Endothelial cell of umbilical vein (primary cell): Measurements from ENCODE around the gene HUNK. TPM values are rescaled to one million over a fixed set of nuclear protein-coding genes. Genes with fewer than 3 reads are reported as not detected.

Source experiments
- BruUV-seq: library from RNA; stranded (reverse); fragments of 400-500 nt; replicated peaks from 2 replicates; lab custom pipeline; 2021; lab: Mats Ljungman, UMichigan
- CTCF ChIA-PET: fragments of 300-600, 350-600 bp; sonication (Branson Sonifier 250); formaldehyde crosslinking; loops from one replicate; lab custom pipeline; 2021; ENCODE audit warnings: antibody characterized with exemption, inconsistent platforms; lab: Charles Lee
- POLR2A ChIA-PET: fragments of 300-600, 350-600 bp; sonication (Branson Sonifier 250); formaldehyde crosslinking; loops from one replicate; lab custom pipeline; 2021; ENCODE audit warnings: antibody characterized with exemption, inconsistent platforms; lab: Charles Lee
- DNase-seq: peaks from one replicate; pipeline ENCODE4 v3.0.0-alpha.2; 2011; ENCODE audit warnings: low read depth, low spot score
- FAIRE-seq: peaks from 2 replicates; lab custom pipeline; 2011; peaks lifted over from hg19 to GRCh38; lab: Jason Lieb, UNC
- H2AFZ ChIP-seq: 2 replicates; pipeline ENCODE4 v1.6.0; 2012; ENCODE audit warnings: low read depth, low read length, control low read depth, inconsistent platforms
- H3K27ac ChIP-seq: 2 replicates; pipeline ENCODE4 v1.5.1; 2011; ENCODE audit warnings: low read depth, mild to moderate bottlenecking, control low read depth, low read length, moderate library complexity; ENCODE audit not compliant: insufficient read depth
- H3K27me3 ChIP-seq, 2 experiments: 2 replicates each; pipeline versions ENCODE4 v1.6.0 to v1.6.1; 2011; ENCODE audit warnings: low read length in 2 of 2, mixed read lengths in 1 of 2; ENCODE audit not compliant: control insufficient read depth in 2 of 2, insufficient read depth in 2 of 2
- H3K36me3 ChIP-seq, 2 experiments: 2 replicates in 1 of 2; 3 replicates in 1 of 2; pipeline ENCODE4 v1.5.1; 2011; ENCODE audit warnings: low read length in 2 of 2, mild to moderate bottlenecking in 1 of 2, moderate library complexity in 1 of 2; ENCODE audit not compliant: control insufficient read depth in 2 of 2, insufficient read depth in 2 of 2; ENCODE audit errors: extremely low read depth in 1 of 2
- H3K4me1 ChIP-seq: 3 replicates; pipeline ENCODE4 v1.5.1; 2011; ENCODE audit warnings: mild to moderate bottlenecking, low read length; ENCODE audit not compliant: control insufficient read depth, insufficient read depth; ENCODE audit errors: extremely low read depth
- H3K4me2 ChIP-seq: 2 replicates; pipeline ENCODE4 v1.6.1; 2011; ENCODE audit warnings: low read length, control low read depth, mixed read lengths; ENCODE audit not compliant: insufficient read depth
- H3K4me3 ChIP-seq, 3 experiments: fragments of 200-600 bp in 1 of 3; sonication (generic), shearing (Covaris generic) in 1 of 3; replicated peaks in 1 of 3; 2 replicates each; pipeline ENCODE4 v1.5.1; 2011 to 2016; ENCODE audit warnings: control low read depth in 3 of 3, low read length in 3 of 3, mild to moderate bottlenecking in 2 of 3, inconsistent platforms in 1 of 3, low read depth in 1 of 3, moderate library complexity in 1 of 3; ENCODE audit not compliant: insufficient read depth in 1 of 3
- H3K79me2 ChIP-seq: 2 replicates; pipeline ENCODE4 v1.6.0; 2012; ENCODE audit warnings: low read length, inconsistent platforms; ENCODE audit not compliant: control insufficient read depth, insufficient read depth
- H3K9ac ChIP-seq: replicated peaks from 2 replicates; pipeline ENCODE3; 2011; ENCODE audit warnings: low read length, control low read depth; ENCODE audit not compliant: insufficient read depth; ENCODE audit errors: extremely low read depth
- H3K9me1 ChIP-seq: replicated peaks from 3 replicates; pipeline ENCODE4 v1.6.0; 2011; ENCODE audit warnings: mild to moderate bottlenecking, low read length; ENCODE audit not compliant: control insufficient read depth, insufficient read depth; ENCODE audit errors: extremely low read depth
- H3K9me3 ChIP-seq: replicated peaks from 2 replicates; pipeline ENCODE4 v1.5.1; 2012; ENCODE audit warnings: low read length, inconsistent platforms; ENCODE audit not compliant: control insufficient read depth, insufficient read depth
- H4K20me1 ChIP-seq: replicated peaks from 2 replicates; pipeline ENCODE3; 2011; ENCODE audit warnings: mild to moderate bottlenecking, low read length; ENCODE audit not compliant: control insufficient read depth, insufficient read depth; ENCODE audit errors: extremely low read depth
- CTCF ChIP-seq, 2 donors: IDR thresholded peaks; 1 replicate in 1 of 2; 2 replicates in 1 of 2; pipeline ENCODE4 v1.5.1; 2011; ENCODE audit warnings: low read length in 2 of 2, mild to moderate bottlenecking in 2 of 2, moderate library complexity in 2 of 2, control low read depth in 1 of 2, inconsistent platforms in 1 of 2, low read depth in 1 of 2; ENCODE audit not compliant: insufficient read depth in 1 of 2; ENCODE audit errors: extremely low read depth in 1 of 2
- EZH2 ChIP-seq: IDR thresholded peaks from 2 replicates; pipeline ENCODE4 v1.6.1; 2012; ENCODE audit warnings: borderline replicate concordance, low read depth, mild to moderate bottlenecking, moderate library complexity, low read length, inconsistent platforms; ENCODE audit not compliant: severe bottlenecking
- FOS ChIP-seq: IDR thresholded peaks from 2 replicates; pipeline ENCODE4 v1.6.1; 2011; ENCODE audit warnings: mild to moderate bottlenecking, low read length, moderate library complexity, borderline replicate concordance; ENCODE audit not compliant: insufficient read depth
- GATA2 ChIP-seq: IDR thresholded peaks from 2 replicates; pipeline ENCODE4 v1.7.0; 2011; ENCODE audit warnings: low read depth, mild to moderate bottlenecking, moderate library complexity, mixed read lengths, low read length; ENCODE audit not compliant: insufficient read length, insufficient read depth
- JUN ChIP-seq: IDR thresholded peaks from 2 replicates; pipeline ENCODE4 v1.6.1; 2011; ENCODE audit warnings: borderline replicate concordance, low read depth; ENCODE audit not compliant: insufficient read length, insufficient read depth
- MYC ChIP-seq: IDR thresholded peaks from one replicate; pipeline ENCODE4 v1.6.1; 2011; ENCODE audit warnings: mild to moderate bottlenecking, low read depth, low read length
- POLR2A ChIP-seq: IDR thresholded peaks from 2 replicates; pipeline ENCODE4 v1.6.1; 2012; ENCODE audit warnings: low read depth, mild to moderate bottlenecking, control low read depth, low read length
- POLR2AphosphoS5 ChIP-seq: IDR thresholded peaks from 2 replicates; pipeline ENCODE4 v1.6.1; 2012; ENCODE audit warnings: low read depth, mild to moderate bottlenecking, control low read depth, low read length, moderate library complexity; ENCODE audit not compliant: insufficient read depth
- dilution Hi-C: fragments of 300-500 bp; cut with MboI; formaldehyde crosslinking; loops from one replicate; pipeline ENCODE4 v1.15.0; 2019; ENCODE audit warnings: low sequenced_read_pairs; ENCODE audit not compliant: extremely low pct_ligation_motif_present
- intact Hi-C: fragments of 100-400 bp; cut with micrococcal nuclease; formaldehyde crosslinking; loops from one replicate; pipeline ENCODE4 v1.10.0; 2022
- polyA plus RNA-seq, 4 experiments: library from polyadenylated mRNA; depleted of rRNA in 3 of 4; stranded (reverse) in 3 of 4; unstranded in 1 of 4; fragments of >200 nt; gene quantifications; 2 replicates each; pipeline versions ENCODE4 v1.2.1 to v1.2.3, GENCODE V29; 2011 to 2012; ENCODE audit warnings: missing spikeins in 1 of 4
- total RNA-seq: library from RNA; stranded (reverse); gene quantifications from 2 replicates; pipeline ENCODE4 v1.2.3, GENCODE V29; 2021
- TF ChIP-seq, protein P1 (sequence below): IDR thresholded peaks from 2 replicates; pipeline ENCODE4 v1.6.1; 2011; ENCODE audit not compliant: insufficient read depth, insufficient read length

The HUNK gene
- total and polyA plus RNA-seq, 2 donors (not counting 3 experiments of a cell fraction or from before 2014, with no cell fraction given): not detected

DNA sequence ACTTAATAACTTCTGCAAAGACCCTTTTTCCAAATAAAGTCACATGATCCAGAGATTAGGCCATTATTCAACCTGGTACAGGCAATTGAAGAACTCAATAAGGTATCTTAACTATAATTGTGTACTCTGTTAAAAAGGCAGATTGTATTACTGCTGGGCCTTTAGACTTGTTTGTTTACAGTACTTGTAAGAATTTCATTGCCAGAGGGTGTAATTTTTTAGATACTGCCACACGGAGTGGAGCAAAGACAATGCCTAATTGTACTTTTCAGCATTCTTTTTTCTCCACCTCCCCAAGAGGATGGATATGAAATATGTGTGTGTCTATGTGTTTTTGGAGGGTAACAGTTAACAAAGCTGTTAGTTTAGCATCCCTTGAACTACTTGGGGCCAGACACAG, 47.5 kb downstream of the HUNK start:
- Histone ChIP-seq H3K9me3 (no peaks in the 10 kb centered on the region), H3K4me3 (no peak overlapping the region), H4K20me1 (no peaks in the 10 kb centered on the region), H3K4me2 (no peak overlapping the region), H2AFZ (no peak overlapping the region), H3K36me3 (no peaks in the 10 kb centered on the region), H3K27me3 (no peaks in the 10 kb centered on the region), H3K4me1 (no peaks in the 10 kb centered on the region), H3K9me1 (no peaks in the 10 kb centered on the region), H3K79me2 (no peaks in the 10 kb centered on the region), H3K27ac (no peak overlapping the region), H3K9ac (no peak overlapping the region)
- FAIRE-seq: no peak
- DNase-seq: no peak
- ChIA-PET POLR2A (no interaction called here), CTCF (no interaction called here)
- TF ChIP-seq MYC: no peak
- no peak for TF ChIP-seq JUN
- TF ChIP-seq, protein P1, sequence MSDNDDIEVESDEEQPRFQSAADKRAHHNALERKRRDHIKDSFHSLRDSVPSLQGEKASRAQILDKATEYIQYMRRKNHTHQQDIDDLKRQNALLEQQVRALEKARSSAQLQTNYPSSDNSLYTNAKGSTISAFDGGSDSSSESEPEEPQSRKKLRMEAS: no peak
- TF ChIP-seq CTCF (IDR thresholded peaks at IDR 0.05; ENCODE audit: extremely low read depth in 1 of 2, insufficient read depth in 1 of 2, low read depth in 1 of 2, low read length in 2 of 2): no peak
- no peak for TF ChIP-seq GATA2
- TF ChIP-seq EZH2: no peak
- no peak for TF ChIP-seq POLR2A
- no peak for TF ChIP-seq FOS
- TF ChIP-seq POLR2AphosphoS5: no peak
- dilution Hi-C loops (no loop called here), intact Hi-C loops (no loop called here)
- BruUV-seq: no TSS peak
